Calu3 (cell line): ENCODE measurements around the gene IMMP2L. TPM values are rescaled to one million over a fixed set of nuclear protein-coding genes. Genes with fewer than 3 reads are reported as not detected.

Experiments used
- BruUV-seq: library from RNA; stranded (reverse); fragments of 400-500 nt; replicated peaks from 2 replicates; lab custom pipeline; 2021; lab: Mats Ljungman, UMichigan
- CTCF ChIA-PET: fragments of 300-600 bp; sonication (Branson Sonifier 250); formaldehyde crosslinking; loops from one replicate; lab custom pipeline; 2022; ENCODE audit warnings: antibody characterized with exemption; lab: Charles Lee
- DNase-seq: peaks from one replicate; pipeline ENCODE4 v3.0.0; 2022
- H3K27ac Mint-ChIP-seq: one replicate; pipeline ENCODE4 v1.8.0; 2022; ENCODE audit warnings: mixed read lengths; ENCODE audit not compliant: unreplicated experiment
- H3K27me3 Mint-ChIP-seq: one replicate; pipeline ENCODE4 v1.8.0; 2022; ENCODE audit warnings: mixed read lengths; ENCODE audit not compliant: unreplicated experiment
- H3K36me3 Mint-ChIP-seq: one replicate; pipeline ENCODE4 v1.8.0; 2022; ENCODE audit warnings: mild to moderate bottlenecking, moderate library complexity, mixed read lengths; ENCODE audit not compliant: insufficient read depth, unreplicated experiment
- H3K4me1 Mint-ChIP-seq: one replicate; pipeline ENCODE4 v1.8.0; 2022; ENCODE audit warnings: mild to moderate bottlenecking, low read depth, mixed read lengths; ENCODE audit not compliant: unreplicated experiment
- H3K4me3 Mint-ChIP-seq: one replicate; pipeline ENCODE4 v1.8.0; 2022; ENCODE audit warnings: mild to moderate bottlenecking, low read depth, moderate library complexity, mixed read lengths; ENCODE audit not compliant: unreplicated experiment
- H3K9me3 Mint-ChIP-seq: one replicate; pipeline ENCODE4 v1.8.0; 2022; ENCODE audit warnings: low read depth, mixed read lengths; ENCODE audit not compliant: unreplicated experiment
- intact Hi-C: fragments of 100-400 bp; cut with micrococcal nuclease; formaldehyde crosslinking; loops from one replicate; pipeline ENCODE4 v1.10.0; 2022; ENCODE audit not compliant: unreplicated experiment
- total RNA-seq: library from RNA; stranded (reverse); gene quantifications from 2 replicates; pipeline ENCODE4 v1.2.3, GENCODE V29; 2022
- TF ChIP-seq, protein P1 (sequence below): fragments of 200-600 bp; IDR thresholded peaks from one replicate; pipeline ENCODE4 v1.8.0; 2022; ENCODE audit warnings: antibody characterized with exemption; ENCODE audit not compliant: unreplicated experiment

Gene IMMP2L
- total RNA-seq, 1 experiment from 2014 or later, result 28.6 TPM

DNA sequence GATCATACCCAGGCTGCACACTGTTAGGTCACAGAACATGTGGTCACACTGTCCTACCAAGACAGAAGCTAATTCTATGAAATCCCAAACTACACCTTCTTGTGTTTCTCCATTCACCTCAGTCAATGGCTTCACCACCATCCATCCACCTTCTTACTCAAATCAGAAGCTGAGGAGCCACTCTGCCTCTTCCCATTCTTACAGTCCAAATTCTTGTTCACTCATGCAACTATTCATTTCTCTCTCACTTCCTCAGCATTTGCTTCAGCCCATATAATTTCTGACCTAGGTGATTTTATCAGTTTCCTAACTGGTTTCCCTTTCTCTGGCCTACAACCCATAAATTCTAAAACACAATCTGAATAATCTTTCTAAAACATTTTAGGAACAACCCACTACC, 242.2 kb downstream of the IMMP2L start:
- BruUV-seq, result no TSS peak
- CTCF ChIA-PET, result no interaction called here
- Mint-ChIP-seq H3K27ac (no peak overlapping the region), H3K4me1 (no peaks in the 10 kb centered on the region), H3K36me3 (no peaks in the 10 kb centered on the region), H3K27me3 (no peaks in the 10 kb centered on the region), H3K4me3 (no peak overlapping the region), H3K9me3 (no peaks in the 10 kb centered on the region)
- intact Hi-C loops, result no loop called here
- DNase-seq, result no peak
- TF ChIP-seq, protein P1, sequence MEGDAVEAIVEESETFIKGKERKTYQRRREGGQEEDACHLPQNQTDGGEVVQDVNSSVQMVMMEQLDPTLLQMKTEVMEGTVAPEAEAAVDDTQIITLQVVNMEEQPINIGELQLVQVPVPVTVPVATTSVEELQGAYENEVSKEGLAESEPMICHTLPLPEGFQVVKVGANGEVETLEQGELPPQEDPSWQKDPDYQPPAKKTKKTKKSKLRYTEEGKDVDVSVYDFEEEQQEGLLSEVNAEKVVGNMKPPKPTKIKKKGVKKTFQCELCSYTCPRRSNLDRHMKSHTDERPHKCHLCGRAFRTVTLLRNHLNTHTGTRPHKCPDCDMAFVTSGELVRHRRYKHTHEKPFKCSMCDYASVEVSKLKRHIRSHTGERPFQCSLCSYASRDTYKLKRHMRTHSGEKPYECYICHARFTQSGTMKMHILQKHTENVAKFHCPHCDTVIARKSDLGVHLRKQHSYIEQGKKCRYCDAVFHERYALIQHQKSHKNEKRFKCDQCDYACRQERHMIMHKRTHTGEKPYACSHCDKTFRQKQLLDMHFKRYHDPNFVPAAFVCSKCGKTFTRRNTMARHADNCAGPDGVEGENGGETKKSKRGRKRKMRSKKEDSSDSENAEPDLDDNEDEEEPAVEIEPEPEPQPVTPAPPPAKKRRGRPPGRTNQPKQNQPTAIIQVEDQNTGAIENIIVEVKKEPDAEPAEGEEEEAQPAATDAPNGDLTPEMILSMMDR, result no peak

DNA sequence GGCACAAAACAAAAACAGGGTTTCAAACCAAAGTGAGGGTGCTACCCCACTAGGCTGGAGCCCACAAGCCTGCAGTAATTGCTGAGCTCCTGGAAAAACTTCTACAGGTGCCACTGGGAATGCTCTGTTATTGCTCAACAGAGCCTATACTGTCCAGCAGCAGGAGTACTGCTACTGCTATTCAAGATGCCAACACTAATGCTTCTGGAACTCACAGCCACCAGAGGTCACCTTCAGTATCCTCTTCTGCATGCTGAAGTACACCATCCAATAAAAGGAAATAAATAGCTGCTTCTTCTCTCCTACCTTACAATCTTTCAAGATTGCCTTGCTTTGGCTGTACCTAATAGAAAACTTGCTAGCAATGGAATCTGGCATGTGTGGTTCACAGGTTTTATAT, 249.3 kb downstream of the IMMP2L start:
- H3K27ac Mint-ChIP-seq, result no peak overlapping the region
- no peaks in the 10 kb centered on the region for H3K9me3 Mint-ChIP-seq
- no TSS peak for BruUV-seq
- H3K4me3 Mint-ChIP-seq, result no peak overlapping the region
- no peaks in the 10 kb centered on the region for H3K27me3 Mint-ChIP-seq
- CTCF ChIA-PET, result no interaction called here
- TF ChIP-seq, protein P1, result no peak
- H3K36me3 Mint-ChIP-seq, result no peaks in the 10 kb centered on the region
- no peak for DNase-seq
- no peaks in the 10 kb centered on the region for H3K4me1 Mint-ChIP-seq
- intact Hi-C loops, result no loop called here

- no peaks in the 10 kb centered on the region for H3K4me1 Mint-ChIP-seq
- H3K27ac Mint-ChIP-seq, result no peak overlapping the region
- CTCF ChIA-PET, result no interaction called here
- H3K4me3 Mint-ChIP-seq, result no peak overlapping the region
- no peaks in the 10 kb centered on the region for H3K36me3 Mint-ChIP-seq
- BruUV-seq, result no TSS peak
- no peaks in the 10 kb centered on the region for H3K9me3 Mint-ChIP-seq
- TF ChIP-seq, protein P1, result no peak
- intact Hi-C loops, result no loop called here
- no peaks in the 10 kb centered on the region for H3K27me3 Mint-ChIP-seq
- no peak for DNase-seq
Measured at GRCh38 chr7:111308691-111309090, 253.6 kb downstream of the IMMP2L start.

GRCh38 chr7:111301891-111302290, 260.4 kb downstream of the IMMP2L start:
- H3K4me1 Mint-ChIP-seq, result no peaks in the 10 kb centered on the region
- DNase-seq, result no peak
- no peaks in the 10 kb centered on the region for H3K36me3 Mint-ChIP-seq
- H3K4me3 Mint-ChIP-seq, result no peak overlapping the region
- H3K27ac Mint-ChIP-seq, result no peak overlapping the region
- intact Hi-C loops, result no loop called here
- no TSS peak for BruUV-seq
- CTCF ChIA-PET, result no interaction called here
- TF ChIP-seq, protein P1, result no peak
- no peaks in the 10 kb centered on the region for H3K27me3 Mint-ChIP-seq
- no peaks in the 10 kb centered on the region for H3K9me3 Mint-ChIP-seq
